Measurements from ENCODE around the gene PLCE1. TPM values are rescaled to one million over a fixed set of nuclear protein-coding genes. Genes with fewer than 3 reads are reported as not detected.

Gene PLCE1
- total and polyA plus RNA-seq, 2 of the 4 experiments (the other 2 are of a cell fraction): 2.2 to 4.5 TPM

DNA sequence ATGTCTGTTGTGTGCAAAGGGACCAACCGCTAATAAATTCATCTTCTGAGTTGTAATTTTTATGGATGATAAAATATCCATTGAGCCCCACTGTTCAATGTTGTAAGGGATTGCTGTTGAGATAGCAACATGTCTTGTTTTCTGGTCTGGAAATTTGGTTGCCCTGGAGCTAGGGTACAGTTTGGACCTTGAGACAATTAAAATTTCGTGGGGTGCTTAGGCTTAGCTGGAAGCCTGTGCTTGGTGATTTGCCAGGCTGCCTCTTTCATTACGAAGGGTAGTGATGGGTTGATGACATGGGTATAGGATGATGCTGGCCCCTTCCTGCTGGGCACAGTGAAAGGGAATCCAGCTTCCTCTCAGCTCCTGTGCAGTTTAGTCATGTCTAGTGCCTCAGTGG, 43.6 kb downstream of the PLCE1 start:
- Histone ChIP-seq H3K9me1 (ENCODE audit: insufficient read depth, low read length) (0 out of 2 replicates have a peak, but pooled peaks cover 3% of the 10 kb centered on the region), H4K91ac (ENCODE audit: insufficient read depth, low read depth, low read length) (no peak overlapping the region), H3K23ac (ENCODE audit: low read depth, low read length) (no peak overlapping the region), H2AFZ (replicated peaks; ENCODE audit: low read length, poor library complexity) (no peak overlapping the region), H2AK9ac (replicated peaks; ENCODE audit: low read depth, low read length, poor library complexity) (no peak overlapping the region), H4K20me1 (ENCODE audit: insufficient read depth, low read length) (no peaks in the 10 kb centered on the region), H3K56ac (ENCODE audit: extremely low read depth, insufficient read depth, low read length) (no peak overlapping the region), H3K18ac (ENCODE audit: low read depth, low read length) (no peak overlapping the region), H3K4me1 (ENCODE audit: control insufficient read depth, insufficient read depth, low read length) (peaks cover 2% of the 10 kb centered on the region), H3K36me3 (ENCODE audit: control insufficient read depth, insufficient read depth, low read length) (no peaks in the 10 kb centered on the region), H2BK15ac (ENCODE audit: low read depth, low read length) (no peak overlapping the region), H3K14ac (replicated peaks; ENCODE audit: low read depth, low read length) (no peak overlapping the region), H2BK120ac (ENCODE audit: low read depth, low read length) (no peak overlapping the region), H4K5ac (ENCODE audit: low read depth, low read length) (no peak overlapping the region), H3K9me3 (ENCODE audit: control insufficient read depth, insufficient read depth, low read length) (no peaks in the 10 kb centered on the region), H2BK5ac (ENCODE audit: low read depth, low read length, poor library complexity, severe bottlenecking) (no peak overlapping the region), H3K4me3 (ENCODE audit: insufficient read depth, low read depth, low read length) (no peak overlapping the region), H3K4ac (ENCODE audit: low read depth, low read length) (no peak overlapping the region), H2AK5ac (ENCODE audit: low read depth, low read length) (no peak overlapping the region), H4K8ac (ENCODE audit: low read depth in 2 of 2, low read length in 2 of 2) (no peak overlapping the region), H3K4me2 (ENCODE audit: low read depth, low read length) (no peak overlapping the region), H3K9ac (ENCODE audit: low read depth, low read length) (no peak overlapping the region), H3K27ac (ENCODE audit: insufficient read depth, low read length) (no peak overlapping the region), H3K79me1 (ENCODE audit: low read depth in 1 of 2, low read length in 2 of 2) (no peaks in the 10 kb centered on the region), H3K27me3 (ENCODE audit: control insufficient read depth, insufficient read depth, low read length) (no peaks in the 10 kb centered on the region), H2BK20ac (ENCODE audit: low read depth, low read length) (no peak overlapping the region)
- BruUV-seq (replicated peaks): no TSS peak
- ChIA-PET CTCF (no interaction called here), POLR2A (ENCODE audit: unreplicated experiment) (no interaction called here)
- TF ChIP-seq MXI1 (IDR thresholded peaks at IDR 0.05; ENCODE audit: borderline replicate concordance, low read depth, low read length) (no peak), SMC3 (IDR thresholded peaks at IDR 0.05; ENCODE audit: low read depth, low read length) (no peak), BHLHE40 (IDR thresholded peaks at IDR 0.05; ENCODE audit: low read depth, low read length) (no peak), RCOR1 (IDR thresholded peaks at IDR 0.05; ENCODE audit: insufficient replicate concordance, low read length) (no peak), CEBPB (IDR thresholded peaks at IDR 0.05; ENCODE audit: low read depth, low read length) (no peak), RAD21 (IDR thresholded peaks at IDR 0.05; ENCODE audit: low read length) (no peak), POLR2A (IDR thresholded peaks at IDR 0.05; ENCODE audit: low read depth, low read length) (no peak), RFX5 (IDR thresholded peaks at IDR 0.05; ENCODE audit: low read depth, low read length) (no peak), FOS (IDR thresholded peaks at IDR 0.05; ENCODE audit: low read depth, low read length) (no peak)
- TF ChIP-seq, protein P1, sequence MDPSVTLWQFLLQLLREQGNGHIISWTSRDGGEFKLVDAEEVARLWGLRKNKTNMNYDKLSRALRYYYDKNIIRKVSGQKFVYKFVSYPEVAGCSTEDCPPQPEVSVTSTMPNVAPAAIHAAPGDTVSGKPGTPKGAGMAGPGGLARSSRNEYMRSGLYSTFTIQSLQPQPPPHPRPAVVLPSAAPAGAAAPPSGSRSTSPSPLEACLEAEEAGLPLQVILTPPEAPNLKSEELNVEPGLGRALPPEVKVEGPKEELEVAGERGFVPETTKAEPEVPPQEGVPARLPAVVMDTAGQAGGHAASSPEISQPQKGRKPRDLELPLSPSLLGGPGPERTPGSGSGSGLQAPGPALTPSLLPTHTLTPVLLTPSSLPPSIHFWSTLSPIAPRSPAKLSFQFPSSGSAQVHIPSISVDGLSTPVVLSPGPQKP (IDR thresholded peaks at IDR 0.05; ENCODE audit: borderline replicate concordance, low read depth, low read length): no peak
- TF ChIP-seq, protein P2, sequence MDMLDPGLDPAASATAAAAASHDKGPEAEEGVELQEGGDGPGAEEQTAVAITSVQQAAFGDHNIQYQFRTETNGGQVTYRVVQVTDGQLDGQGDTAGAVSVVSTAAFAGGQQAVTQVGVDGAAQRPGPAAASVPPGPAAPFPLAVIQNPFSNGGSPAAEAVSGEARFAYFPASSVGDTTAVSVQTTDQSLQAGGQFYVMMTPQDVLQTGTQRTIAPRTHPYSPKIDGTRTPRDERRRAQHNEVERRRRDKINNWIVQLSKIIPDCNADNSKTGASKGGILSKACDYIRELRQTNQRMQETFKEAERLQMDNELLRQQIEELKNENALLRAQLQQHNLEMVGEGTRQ (IDR thresholded peaks at IDR 0.05; ENCODE audit: low read depth, low read length): no peak
- TF ChIP-seq, protein P3, sequence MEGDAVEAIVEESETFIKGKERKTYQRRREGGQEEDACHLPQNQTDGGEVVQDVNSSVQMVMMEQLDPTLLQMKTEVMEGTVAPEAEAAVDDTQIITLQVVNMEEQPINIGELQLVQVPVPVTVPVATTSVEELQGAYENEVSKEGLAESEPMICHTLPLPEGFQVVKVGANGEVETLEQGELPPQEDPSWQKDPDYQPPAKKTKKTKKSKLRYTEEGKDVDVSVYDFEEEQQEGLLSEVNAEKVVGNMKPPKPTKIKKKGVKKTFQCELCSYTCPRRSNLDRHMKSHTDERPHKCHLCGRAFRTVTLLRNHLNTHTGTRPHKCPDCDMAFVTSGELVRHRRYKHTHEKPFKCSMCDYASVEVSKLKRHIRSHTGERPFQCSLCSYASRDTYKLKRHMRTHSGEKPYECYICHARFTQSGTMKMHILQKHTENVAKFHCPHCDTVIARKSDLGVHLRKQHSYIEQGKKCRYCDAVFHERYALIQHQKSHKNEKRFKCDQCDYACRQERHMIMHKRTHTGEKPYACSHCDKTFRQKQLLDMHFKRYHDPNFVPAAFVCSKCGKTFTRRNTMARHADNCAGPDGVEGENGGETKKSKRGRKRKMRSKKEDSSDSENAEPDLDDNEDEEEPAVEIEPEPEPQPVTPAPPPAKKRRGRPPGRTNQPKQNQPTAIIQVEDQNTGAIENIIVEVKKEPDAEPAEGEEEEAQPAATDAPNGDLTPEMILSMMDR (conservative IDR thresholded peaks at IDR 0.05; ENCODE audit: low read depth, low read length): no peak
- ATAC-seq (ENCODE audit: low read depth): no peak
- 100% methylated on average over 1 of the region's 3 CpGs; no CpG with 5 or more reads in 1 of the 2 experiments for WGBS, 2 experiments (ENCODE audit: extremely low coverage in 2 of 2, insufficient read length in 1 of 2)
- no peak for DNase-seq
- in situ Hi-C loops (cut with MboI; ENCODE audit: low sequenced_read_pairs): no loop called here
- intact Hi-C loops (cut with micrococcal nuclease): no loop called here
- dilution Hi-C loops (cut with HindIII; ENCODE audit: low sequenced_read_pairs, unreplicated experiment): no loop called here
